GM21619 (cell line): ENCODE results near the gene PDZD4.

ENCODE experiments used
- ATAC-seq: cut with Tn5 transposase; IDR thresholded peaks from one replicate; pipeline ENCODE4 v1.9.1; 2021; ENCODE audit not compliant: unreplicated experiment

PDZD4 gene

GRCh38 chrX:153814591-153815315 is 15.6 kb downstream of the PDZD4 start:
- no peak for ATAC-seq

GRCh38 chrX:153813161-153813560 is 17.2 kb downstream of the PDZD4 start:
- no peak for ATAC-seq

- ATAC-seq = no peak
These were observed 18.1 kb downstream of the PDZD4 start for GRCh38 chrX:153812220-153812619.

- ATAC-seq = no peak
These were observed 22.4 kb downstream of the PDZD4 start for GRCh38 chrX:153807976-153808375.

- ATAC-seq = no peak
These were observed 23.3 kb downstream of the PDZD4 start for GRCh38 chrX:153806999-153807575.

GRCh38 chrX:153805436-153805835 is 24.9 kb downstream of the PDZD4 start:
- no peak for ATAC-seq

GRCh38 chrX:153804621-153805020 is 25.7 kb downstream of the PDZD4 start:
- no peak for ATAC-seq

- ATAC-seq = no peak
These were observed 26.2 kb downstream of the PDZD4 start for GRCh38 chrX:153804100-153804595.

GRCh38 chrX:153803211-153804099 is 26.9 kb downstream of the PDZD4 start:
- no peak for ATAC-seq

- ATAC-seq = no peak
These were observed 27.8 kb downstream of the PDZD4 start for GRCh38 chrX:153802513-153803045.

GRCh38 chrX:153801669-153802068 is 28.7 kb downstream of the PDZD4 start:
- ATAC-seq = no peak

GRCh38 chrX:153800746-153801145 is 29.6 kb downstream of the PDZD4 start:
- no peak for ATAC-seq

GRCh38 chrX:153800177-153800722 is 30.1 kb downstream of the PDZD4 start:
- ATAC-seq = no peak

- no peak for ATAC-seq
These were observed 31.0 kb downstream of the PDZD4 start for GRCh38 chrX:153799326-153799725.

GRCh38 chrX:153797415-153798015 is 32.8 kb downstream of the PDZD4 start:
- no peak for ATAC-seq

GRCh38 chrX:153794897-153795816 is 35.2 kb downstream of the PDZD4 start:
- ATAC-seq = no peak

GRCh38 chrX:153794018-153794896 is 36.1 kb downstream of the PDZD4 start, which contains the start of the genes IDH3G and SSR4:
Gene IDH3G, minus strand, starts transcription at chrX:153794375. Its CDS starts 49 bp downstream, at chrX:153794326.
Gene SSR4, plus strand, starts transcription at chrX:153794668. Its CDS starts 20 bp downstream, at chrX:153794688.
- peak; percentile 93 for ATAC-seq

GRCh38 chrX:153793291-153793690 is 37.1 kb downstream of the PDZD4 start:
- ATAC-seq = no peak
